KG1 (cell line): ENCODE measurements around the gene SFXN5.
"Not testable (repeated sequence)": the region's sequence is repeated elsewhere in the genome, so short reads cannot be mapped to it uniquely, and the experiment has no call there.

ENCODE experiments used
- DNase-seq: peaks from one replicate; lab custom pipeline; 2025; lab: John Stamatoyannopoulos, UW

The SFXN5 gene

DNA sequence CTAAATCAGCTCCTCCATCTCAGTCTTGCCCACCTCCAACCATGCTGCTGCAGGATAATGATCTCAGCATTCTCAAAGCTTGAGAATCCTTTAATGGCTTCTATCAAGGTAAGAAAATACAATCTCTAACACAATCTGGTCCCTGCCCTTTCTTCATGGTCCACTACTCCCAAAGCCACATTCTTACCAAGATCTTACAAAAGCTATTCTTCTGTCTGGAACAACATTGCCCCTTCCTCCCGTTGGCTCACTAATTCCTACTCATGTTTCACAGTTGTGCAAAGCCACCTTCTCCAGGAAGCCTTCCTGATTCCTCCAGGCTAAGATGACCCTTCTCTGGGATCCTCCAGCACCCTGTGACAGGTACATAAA is 5.9 kb upstream of the SFXN5 start:
- no peak for DNase-seq

DNA sequence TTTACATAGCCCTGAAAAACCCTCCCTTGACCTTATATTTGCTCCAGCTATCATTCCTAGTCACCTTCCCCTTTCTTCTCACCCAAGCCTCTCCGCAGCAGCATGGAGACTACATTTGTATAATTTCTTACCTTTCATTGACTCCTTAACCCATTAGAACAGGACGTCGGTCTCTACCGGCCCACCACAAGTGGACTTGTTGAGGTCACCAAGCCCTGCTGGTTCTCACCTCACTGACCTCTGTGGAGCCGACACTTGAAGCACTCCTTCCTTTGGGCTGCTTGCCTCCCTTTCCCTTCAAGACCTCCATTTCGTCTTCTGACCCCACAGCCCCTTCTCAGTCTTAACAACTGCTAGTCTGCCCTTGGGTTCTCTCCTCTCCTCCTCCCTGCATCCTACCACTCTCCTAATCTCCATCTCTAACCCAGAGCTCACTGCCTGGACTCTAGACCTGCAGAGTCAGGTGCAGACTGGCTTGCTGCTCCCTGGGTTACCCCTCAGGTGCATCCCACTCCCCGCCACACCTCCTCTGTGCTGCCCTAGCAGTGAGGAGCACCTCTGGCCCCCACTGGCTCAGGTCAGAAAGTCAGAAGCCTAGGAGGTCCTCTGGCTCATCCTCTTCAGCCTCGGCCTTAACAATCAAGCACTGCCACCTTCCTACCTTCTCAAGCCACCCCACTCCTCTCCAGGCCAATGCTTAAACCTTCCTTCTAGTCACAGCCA is 5.3 kb upstream of the SFXN5 start:
- no peak for DNase-seq

DNA sequence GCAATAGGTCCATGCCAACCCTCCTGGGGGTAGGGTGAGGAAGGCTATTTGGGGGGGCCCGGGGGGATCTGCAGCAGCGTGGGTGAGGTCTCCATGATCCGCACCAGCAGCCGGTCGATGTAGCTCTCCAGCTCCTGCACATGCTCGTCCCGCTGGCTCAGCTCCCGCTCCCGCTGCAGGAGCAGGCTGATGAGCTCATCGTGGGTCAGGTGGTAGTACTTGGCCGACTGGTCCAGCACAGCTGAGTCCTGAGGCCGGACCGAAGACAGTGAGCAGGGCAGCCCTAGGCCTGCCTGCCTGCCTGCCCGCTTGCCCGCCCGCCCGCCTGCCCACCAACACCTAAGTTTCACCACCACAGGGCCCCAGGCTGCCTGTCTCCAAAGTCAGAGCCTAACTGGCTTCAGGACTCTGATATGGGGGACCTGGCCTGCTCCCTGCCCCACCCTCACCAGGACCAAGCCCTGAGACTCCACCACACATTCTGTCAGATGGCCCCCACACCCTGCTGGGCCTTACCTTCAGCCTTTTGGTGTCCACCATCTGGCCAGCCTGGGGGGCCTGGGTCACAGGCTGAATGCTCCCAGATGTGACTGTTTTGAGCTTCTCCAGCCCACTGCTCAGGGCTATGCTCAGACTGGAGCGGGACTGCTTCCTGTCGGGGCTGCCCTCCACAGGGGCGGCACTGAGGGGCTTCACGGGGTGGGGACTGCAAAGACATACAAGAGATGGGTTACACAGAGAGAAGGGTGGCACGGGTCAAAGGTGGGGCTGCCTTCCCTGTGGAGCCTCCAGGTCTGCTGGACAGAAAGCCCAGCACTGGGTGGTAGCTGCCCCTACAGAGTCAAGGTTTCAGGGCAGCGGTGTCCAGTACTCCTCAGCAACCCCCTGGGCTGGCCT is 4.2 kb upstream of the SFXN5 start:
- DNase-seq, result no peak

DNA sequence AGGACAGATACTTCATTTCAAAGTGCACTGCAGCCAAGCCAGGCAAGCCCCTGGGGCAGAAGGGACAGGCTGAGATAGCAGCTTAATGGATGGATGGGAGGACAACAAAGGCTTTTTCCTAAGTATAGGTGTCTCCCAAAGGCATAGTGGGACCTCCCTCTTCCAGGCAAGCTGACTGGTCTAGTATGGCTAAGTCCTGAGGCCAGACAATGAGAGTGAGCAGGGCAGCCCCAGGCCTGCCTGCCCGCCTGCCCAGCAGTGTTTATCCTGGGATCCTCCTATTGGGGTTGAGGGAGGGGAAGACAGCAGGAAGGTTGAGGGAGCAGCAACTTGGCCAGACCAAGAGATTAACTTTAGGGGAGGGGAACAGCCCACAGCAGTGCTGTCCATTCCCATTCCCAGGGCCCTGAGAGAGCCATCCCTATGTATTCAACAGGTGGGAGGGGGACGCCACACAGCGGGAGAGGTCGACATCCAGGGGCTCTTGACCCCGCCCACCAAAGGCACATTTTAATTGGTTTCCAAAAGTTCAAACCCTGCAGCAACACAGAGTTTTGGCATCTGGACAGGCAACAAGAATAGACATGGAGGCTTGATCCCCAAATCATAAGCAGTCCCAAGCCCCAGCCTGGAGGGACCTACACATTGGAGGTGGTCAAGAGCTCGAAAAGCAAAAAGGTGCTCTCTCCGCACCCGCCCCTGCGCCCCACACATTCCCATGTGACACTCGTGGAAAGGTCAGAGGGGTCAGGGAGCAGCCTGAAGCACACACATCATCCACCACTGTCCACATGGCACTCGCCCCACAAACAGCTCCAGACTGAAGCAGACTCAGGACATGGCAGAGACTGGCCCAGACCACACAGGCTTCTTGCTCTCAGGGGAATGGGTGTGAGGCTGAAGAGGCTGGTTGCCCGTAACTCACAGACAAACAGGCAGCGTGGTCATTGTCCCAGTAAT is 2.9 kb upstream of the SFXN5 start:
- no peak for DNase-seq

DNA sequence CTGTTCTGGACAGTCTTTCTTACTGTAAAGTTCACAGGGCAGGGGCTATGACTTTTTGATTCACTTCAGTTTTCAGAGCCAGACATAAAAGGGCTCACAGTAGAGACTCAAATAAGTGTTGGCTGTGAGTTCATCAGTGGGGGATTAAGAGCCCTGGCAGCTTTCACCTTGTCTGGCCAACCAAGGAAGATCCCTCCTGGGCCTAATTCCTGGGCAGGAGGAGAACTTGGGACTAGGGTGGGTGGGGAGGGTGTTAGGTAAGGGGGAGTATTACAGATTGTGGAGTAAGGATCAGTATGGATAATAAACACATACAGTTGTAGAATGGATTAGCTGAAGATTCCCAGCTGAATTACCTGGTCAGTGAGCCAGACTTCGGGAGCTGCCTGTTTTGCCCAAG is 904 bp upstream of the SFXN5 start:
- DNase-seq, result no peak

DNA sequence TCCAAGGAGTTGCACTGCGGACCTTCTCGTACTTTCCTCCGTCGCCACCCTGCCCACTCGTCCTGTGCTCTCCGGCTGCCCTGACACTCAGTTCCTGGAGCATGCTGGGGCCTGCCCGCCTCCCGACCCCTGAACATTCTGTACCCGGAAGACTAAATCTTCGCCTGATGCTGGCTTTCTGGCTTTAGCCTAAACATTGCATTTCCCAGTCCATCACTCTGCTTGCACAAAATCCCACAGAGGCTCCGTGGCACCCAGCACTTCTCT is 550 bp upstream of the SFXN5 start:
- no peak for DNase-seq

DNA sequence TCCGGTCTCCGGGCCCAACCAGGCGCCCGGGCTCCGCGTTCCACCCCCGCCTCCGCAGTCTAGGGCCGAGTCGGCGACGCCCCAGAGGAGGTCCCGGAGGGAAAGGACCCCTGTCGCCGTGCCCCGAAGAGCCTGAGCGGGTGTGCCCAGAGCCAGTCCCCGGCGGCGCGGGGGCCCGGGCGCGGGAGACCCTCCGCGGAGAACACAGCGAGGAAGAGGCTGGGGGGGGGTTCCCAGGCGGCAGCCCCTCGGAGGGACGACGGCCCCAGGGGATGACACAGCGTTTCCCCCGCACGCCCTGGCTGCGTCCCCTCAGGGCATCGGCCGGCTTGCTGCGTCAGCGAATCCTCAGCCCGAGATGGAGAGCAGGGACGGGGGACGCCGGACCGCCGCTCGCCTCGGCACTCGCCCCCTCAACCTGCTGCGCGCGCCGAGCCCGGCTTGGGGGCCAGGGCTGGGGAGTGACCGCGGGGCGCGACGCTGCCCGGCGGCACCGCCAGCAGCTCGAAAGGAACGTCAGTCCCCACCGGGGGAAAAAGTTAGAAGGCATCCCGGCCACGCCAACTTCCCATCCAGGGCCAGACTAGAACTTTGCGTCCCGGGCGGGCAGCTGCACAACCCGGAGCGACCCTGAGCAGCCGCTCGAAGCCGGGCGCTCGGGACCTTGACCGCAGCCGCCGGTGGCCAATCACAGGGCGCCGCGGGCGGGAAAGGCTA is 711 bp downstream of the SFXN5 start:
- DNase-seq, result no peak

DNA sequence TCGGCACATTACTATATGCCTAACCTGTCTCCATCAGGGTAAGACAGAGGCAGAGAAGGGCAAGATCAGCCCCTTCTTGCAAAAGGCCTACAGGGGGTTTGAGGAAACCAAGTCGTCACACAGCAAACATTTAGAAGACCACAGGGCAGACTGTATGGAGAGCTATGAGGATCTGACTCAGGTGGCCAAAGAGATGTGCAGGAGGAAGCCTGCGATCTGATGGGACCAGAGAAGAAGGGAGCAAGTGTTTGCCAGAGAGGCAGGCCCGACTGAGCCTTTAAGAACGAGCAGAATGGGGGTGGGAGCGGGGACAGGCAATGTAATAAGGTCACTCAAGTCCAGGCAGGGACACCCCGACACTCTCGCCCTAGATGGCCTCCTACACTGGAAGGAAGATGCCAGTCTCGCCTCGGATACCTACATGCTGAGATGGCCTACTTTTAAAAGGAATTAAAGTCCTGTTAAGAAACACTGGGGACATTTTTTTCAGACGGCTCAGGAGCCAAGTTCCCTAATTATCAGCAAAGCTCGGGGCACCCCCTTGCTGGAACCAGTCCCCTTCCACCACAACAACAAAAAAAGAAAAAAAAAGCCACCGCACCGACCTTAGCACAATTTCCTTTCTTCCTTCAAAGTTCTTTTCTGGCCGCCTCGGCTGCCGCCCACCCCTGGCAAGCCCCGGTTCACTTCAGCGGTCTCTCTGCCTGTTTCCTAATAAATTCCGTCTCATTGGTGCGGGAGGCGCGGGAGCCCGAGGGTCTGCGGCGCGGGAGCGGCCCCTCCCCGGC is 1.5 kb downstream of the SFXN5 start:
- DNase-seq, result no peak

DNA sequence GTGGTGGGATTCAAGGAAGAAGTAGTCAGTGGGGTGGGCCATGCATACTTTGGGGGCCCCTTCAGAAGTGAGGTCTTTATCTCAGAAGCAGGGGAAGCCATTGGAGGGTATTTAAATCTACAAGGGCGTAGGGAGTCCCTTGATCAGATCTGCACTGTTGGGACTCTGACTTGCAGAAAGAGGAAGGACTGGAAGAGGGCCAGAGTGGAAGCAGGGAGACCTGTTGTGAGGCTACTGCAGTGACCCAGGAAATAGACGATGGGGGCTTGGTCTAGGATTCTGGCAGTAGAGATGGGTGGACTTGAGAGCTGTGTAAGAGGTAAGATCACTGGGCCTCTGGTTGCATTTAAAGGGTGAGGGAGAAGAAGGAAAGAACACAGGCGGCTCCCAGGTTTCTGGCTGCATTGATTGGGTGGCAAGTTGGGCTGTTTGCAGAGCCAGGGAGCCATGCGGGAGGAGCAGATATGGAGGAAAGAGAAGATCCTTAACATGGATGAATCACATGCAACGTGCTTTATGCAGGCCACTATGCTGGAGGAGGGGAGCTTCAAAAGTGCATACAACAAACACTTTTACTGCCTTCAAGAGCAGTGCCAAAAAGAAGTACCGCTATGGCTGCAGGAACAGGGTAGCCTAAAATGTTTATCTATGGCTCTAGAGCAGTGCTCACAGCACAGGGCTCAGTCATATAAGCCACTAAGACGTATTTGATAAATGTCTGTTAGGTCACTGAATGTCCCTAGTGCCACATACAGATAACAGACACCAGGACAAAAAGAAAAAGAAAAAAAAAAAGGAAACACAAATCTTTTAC is 2.3 kb downstream of the SFXN5 start:
- DNase-seq, result no peak

DNA sequence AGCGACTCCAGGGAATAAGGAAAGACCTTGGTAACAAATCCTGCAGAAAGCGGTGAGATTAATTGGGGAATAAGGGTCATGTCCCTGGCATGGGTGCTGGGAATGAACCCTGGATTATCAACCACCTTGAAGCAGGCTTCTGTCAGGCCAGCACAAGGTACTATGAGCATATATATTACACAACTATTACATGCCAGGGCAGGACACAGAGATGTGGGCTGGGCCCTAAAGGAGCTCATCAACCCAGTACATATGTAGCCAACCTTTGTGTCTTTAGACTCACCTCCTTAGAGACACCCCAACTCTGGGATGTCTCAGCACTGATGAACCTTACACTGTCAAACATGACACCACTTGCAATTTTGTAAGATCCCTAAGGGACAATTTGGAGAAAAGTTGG is 3.4 kb downstream of the SFXN5 start:
- no peak for DNase-seq

DNA sequence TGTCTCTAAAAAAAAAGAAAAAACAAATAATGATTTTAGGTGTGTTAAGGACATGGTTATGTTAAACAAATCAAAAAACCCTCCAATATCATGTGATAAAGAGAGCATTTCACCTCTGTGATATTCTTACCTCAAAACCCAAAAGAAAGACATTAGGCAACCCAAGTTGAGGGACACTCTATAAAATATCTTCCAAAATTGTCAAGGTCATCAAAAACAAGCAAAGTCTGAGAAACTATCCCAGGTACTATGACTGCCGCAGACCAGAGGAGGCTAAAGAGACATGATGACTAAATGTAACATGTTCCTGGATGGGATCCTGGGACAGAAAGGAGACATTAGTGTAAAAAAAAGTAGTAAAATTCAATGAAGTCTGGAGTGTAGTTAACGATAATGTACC is 4.5 kb downstream of the SFXN5 start:
- DNase-seq, result no peak

DNA sequence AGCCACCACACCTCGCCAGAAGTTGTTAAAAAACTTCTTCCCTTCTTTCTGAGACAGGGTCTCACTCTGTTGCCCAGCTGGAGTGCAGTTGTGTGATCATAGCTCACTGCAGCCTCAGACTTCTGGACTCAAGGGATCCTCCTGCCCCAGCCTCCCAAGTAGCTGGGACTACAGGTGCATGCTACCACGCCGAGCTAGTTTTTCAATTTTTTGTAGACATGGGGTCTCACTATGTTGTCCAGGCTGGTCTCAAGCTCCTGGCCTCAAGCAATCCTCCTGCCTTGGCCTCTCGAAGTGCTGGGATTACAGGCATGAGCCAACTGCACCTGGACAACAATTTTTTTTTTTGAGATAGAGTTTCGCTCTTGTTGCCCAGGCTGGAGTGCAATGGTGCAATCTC is 6.4 kb downstream of the SFXN5 start:
- not testable (repeated sequence) for DNase-seq

DNA sequence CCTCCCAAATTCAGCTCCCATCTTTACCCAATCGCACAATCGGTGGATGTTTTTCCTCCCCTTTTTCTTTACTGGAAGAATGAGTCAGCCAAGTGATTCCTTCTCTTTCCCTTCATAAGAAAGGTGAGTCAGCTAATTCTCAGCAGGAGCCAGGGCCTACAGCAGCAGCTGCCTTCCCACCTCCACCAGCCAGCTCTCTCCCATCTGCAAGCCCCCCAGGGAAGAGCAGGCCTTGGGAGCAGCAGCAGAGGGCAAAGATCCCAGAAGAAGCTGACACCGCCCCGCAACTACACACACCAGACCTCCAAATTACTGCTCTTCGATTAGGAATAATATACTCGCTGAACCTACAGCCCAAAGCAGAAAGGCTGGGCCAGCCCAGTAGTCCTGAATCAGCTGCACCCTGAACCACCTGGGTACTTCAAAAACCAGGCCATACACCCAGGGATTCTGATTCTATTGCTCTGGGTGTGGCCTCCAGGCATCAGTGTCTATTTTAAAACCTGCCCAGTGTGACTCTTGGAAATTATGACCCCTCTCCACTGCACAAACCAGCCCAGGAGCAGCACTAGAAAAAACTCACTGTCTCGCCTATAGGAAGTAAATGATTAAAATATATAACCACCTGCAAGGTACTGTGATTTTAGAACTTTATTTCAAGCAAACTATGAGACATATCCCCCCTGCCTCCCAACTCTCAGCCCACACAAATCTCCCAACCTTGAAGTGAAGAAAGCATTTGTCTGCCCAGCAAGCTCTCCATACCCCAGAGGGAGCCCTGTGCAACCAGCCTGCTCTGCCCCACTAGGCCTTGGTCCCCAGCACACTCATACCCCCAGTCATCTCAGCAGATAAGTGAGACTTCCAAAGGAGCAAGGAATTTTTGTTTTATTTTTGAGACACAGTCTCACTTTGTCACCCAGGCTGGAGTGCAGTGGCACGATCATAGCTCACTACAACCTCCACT is 7.3 kb downstream of the SFXN5 start:
- no peak for DNase-seq

DNA sequence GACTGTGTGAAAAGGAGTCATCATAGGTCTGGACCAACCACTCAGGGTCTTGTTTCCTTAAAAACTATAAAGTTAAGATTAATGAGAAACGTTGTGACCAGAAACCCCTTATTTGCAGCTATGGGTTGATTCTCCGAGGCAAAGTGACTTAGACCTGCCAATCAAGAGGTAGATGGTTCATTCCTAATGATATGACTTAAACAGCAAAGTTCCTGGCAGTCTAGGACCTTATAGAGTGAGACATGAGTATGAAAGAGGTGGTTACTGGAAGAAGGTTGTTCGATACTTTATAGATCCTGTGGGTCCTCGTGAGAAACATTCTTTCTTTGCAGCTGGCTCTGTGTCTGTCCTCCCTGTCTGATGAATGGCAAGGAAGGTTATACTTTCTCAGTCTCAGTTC is 8.0 kb downstream of the SFXN5 start:
- no peak for DNase-seq

DNA sequence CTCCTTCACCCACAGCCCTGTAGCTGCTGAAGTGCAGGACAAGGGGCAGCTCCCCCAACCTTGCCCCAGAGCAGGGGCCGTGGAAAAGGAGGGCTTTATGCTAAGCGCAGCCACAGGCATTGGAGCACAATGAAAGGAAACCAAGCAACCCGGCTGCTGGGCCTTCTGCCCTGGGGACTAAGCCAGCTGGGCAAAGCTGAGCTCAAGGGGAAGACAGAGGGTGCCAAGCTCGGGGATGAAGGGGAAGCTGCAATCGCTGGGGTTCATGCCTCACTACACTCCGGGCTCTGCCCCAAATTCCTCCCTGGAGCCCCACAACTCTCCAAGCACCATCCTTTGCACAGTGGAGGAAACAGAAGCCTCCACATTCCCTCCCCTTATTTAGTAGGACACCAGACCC is 12.4 kb downstream of the SFXN5 start:
- DNase-seq, result no peak

DNA sequence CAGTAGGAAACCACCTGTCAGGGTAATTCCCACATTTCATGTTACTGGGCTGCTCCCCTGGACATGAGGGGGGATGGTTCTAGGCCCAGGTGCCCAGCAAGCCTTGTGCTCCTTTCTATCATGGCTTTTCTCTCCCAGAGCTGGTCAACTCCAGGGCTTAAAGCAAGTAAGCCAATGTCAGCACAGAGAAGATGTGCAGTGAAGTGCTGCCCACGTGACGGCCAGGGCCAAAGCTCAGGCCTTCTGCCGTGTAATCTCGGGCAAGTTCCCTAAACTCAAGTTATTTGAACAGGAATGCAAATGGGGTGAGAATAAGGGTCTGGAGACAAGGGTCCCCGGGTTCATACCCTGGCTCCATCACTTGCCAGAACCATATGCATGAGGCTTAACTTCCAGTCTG is 16.5 kb downstream of the SFXN5 start:
- DNase-seq, result no peak

DNA sequence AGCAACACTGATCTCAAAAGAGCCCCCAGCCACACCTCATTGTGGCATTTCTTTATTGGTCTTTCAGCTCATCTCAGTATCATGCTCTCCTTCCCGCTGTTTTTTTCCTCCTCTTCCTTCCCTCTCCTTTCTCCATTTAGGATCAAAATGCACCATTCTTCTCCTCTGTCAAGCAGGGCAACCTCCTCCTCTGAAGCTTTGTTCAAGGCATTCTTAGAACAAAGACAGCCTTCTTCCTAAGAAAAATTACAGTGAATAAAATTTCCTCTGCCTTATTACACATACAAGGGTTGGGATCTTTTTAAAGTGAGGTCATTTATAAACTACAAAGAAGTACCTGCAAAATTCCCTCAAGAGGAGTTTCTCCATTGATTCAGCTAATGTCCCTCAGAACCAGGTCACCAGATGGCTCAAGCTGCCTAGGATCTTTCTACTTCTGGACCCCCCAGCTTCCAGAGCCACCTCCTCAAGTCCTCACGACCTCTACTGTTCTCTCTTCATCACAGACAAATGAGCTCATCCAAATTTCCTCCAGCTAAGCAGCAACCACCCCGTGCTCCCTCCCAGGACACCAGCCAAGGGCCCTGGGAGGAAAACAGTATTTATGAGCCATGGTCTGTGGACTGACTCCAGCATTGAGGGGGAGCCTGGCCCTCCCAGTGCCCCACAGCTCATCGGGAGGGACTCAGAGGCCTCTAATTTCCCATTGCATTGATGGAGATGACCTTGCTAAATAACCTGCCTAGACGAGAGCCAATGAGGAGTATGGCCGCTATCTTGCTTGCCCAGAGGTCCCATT is 18.0 kb downstream of the SFXN5 start:
- DNase-seq, result no peak

DNA sequence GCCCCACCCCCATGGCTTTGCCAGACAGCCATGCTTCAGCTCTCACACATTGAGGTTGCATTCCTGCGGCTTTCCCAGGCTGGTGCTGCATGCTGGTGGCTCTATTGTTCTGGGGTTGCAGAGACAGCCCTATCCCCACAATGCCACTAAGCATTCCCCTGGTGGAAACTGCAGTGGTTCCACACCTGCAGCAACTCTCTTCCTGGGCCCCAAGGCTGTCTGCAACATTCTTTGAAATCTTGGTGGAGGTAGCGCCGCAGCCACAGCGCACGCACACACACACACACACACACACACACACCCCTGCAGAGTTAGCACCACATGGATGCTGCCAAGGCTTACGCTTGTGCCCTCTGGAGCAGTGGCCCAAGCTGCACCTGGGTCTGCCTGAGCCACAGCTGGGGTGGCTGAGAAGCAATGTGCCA is 21.4 kb downstream of the SFXN5 start:
- no peak for DNase-seq
